PC-9 (cell line): Measurements from ENCODE around the gene CCR6. TPM values are rescaled to one million over a fixed set of nuclear protein-coding genes. Genes with fewer than 3 reads are reported as not detected.

Experiments
- BruUV-seq: library from RNA; stranded (reverse); fragments of 400-500 nt; replicated peaks from 2 replicates; lab custom pipeline; 2021; lab: Mats Ljungman, UMichigan
- CTCF ChIA-PET: fragments of 300-600 bp; sonication (Branson Sonifier 250); formaldehyde crosslinking; loops from one replicate; lab custom pipeline; 2022; ENCODE audit warnings: antibody characterized with exemption; lab: Charles Lee
- POLR2A ChIA-PET: fragments of 300-600 bp; sonication (Branson Sonifier 250); formaldehyde crosslinking; loops from one replicate; lab custom pipeline; 2022; ENCODE audit warnings: antibody characterized with exemption; ENCODE audit not compliant: unreplicated experiment; lab: Charles Lee
- DNase-seq, 2 experiments: peaks; one replicate each; pipeline versions ENCODE4 v3.0.0 to v3.0.0-alpha.2; 2015 to 2022; ENCODE audit warnings: mixed read lengths in 1 of 2
- H2AFZ ChIP-seq: fragments of 200-600 bp; sonication (generic); 2 replicates; pipeline ENCODE4 v1.8.1; 2017; ENCODE audit warnings: antibody characterized with exemption
- H3F3A ChIP-seq: fragments of 200-600 bp; sonication (generic); 2 replicates; pipeline ENCODE4 v1.8.1; 2017; ENCODE audit warnings: antibody characterized with exemption, mild to moderate bottlenecking, low read depth; ENCODE audit not compliant: insufficient read depth
- H3K27ac ChIP-seq: fragments of 200-600 bp; sonication (generic); 2 replicates; pipeline ENCODE4 v1.6.1; 2016; ENCODE audit warnings: mixed run types
- H3K27me3 ChIP-seq: fragments of 200-600 bp; sonication (generic); 2 replicates; pipeline ENCODE4 v1.6.1; 2016; ENCODE audit warnings: low read depth, mixed run types; ENCODE audit not compliant: insufficient read depth
- H3K36me3 ChIP-seq: fragments of 200-600 bp; sonication (generic); 2 replicates; pipeline ENCODE4 v1.6.1; 2016; ENCODE audit warnings: low read depth, mixed run types
- H3K4me1 ChIP-seq: fragments of 200-600 bp; sonication (generic); replicated peaks from 2 replicates; pipeline ENCODE4 v1.6.1; 2016; ENCODE audit warnings: mixed run types; ENCODE audit not compliant: insufficient read depth
- H3K4me2 ChIP-seq: fragments of 200-600 bp; sonication (generic); 2 replicates; pipeline ENCODE4 v1.6.1; 2017; ENCODE audit warnings: mixed run types
- H3K4me3 ChIP-seq: fragments of 200-600 bp; sonication (generic); 2 replicates; pipeline ENCODE4 v1.6.1; 2016; ENCODE audit warnings: mixed run types
- H3K79me2 ChIP-seq: fragments of 200-600 bp; sonication (generic); 2 replicates; pipeline ENCODE4 v1.6.1; 2017; ENCODE audit warnings: low read depth, mixed run types
- H3K9me2 ChIP-seq: fragments of 200-600 bp; sonication (generic); 2 replicates; pipeline ENCODE4 v1.8.1; 2017; ENCODE audit warnings: mild to moderate bottlenecking; ENCODE audit not compliant: insufficient read depth
- H3K9me3 ChIP-seq: fragments of 200-600 bp; sonication (generic); 2 replicates; pipeline ENCODE4 v1.8.1; 2016; ENCODE audit warnings: low read depth; ENCODE audit not compliant: insufficient read depth
- H4K20me1 ChIP-seq: fragments of 200-600 bp; sonication (generic); 2 replicates; pipeline ENCODE4 v1.8.1; 2017; ENCODE audit not compliant: insufficient read depth
- EZH2 ChIP-seq: fragments of 200-600 bp; sonication (generic); IDR thresholded peaks from 2 replicates; pipeline ENCODE4 v1.8.0; 2017; ENCODE audit warnings: antibody characterized with exemption, low read depth
- intact Hi-C: fragments of 100-400 bp; cut with micrococcal nuclease; formaldehyde crosslinking; loops from one replicate; pipeline ENCODE4 v1.10.0; 2022; ENCODE audit not compliant: unreplicated experiment
- total RNA-seq: library from RNA; stranded (reverse); gene quantifications from 2 replicates; pipeline ENCODE4 v1.2.3, GENCODE V29; 2021
- TF ChIP-seq, protein P1 (sequence below): fragments of 200-600 bp; sonication (generic); conservative IDR thresholded peaks from 2 replicates; pipeline ENCODE4 v1.6.1; 2017; ENCODE audit warnings: mixed run types, antibody characterized with exemption, mild to moderate bottlenecking, moderate library complexity

The CCR6 gene
- total RNA-seq, 1 experiment from 2014 or later = not detected

GRCh38 chr6:167089243-167090142, 33.4 kb upstream of the CCR6 start:
- no peak overlapping the region for H3K27ac ChIP-seq
- ChIA-PET POLR2A (no interaction called here), CTCF (no interaction called here)
- no peaks in the 10 kb centered on the region for H3K36me3 ChIP-seq
- H3K27me3 ChIP-seq = peaks cover 45% of the 10 kb centered on the region
- H3K4me2 ChIP-seq = no peak overlapping the region
- TF ChIP-seq EZH2 = no peak
- TF ChIP-seq, protein P1, sequence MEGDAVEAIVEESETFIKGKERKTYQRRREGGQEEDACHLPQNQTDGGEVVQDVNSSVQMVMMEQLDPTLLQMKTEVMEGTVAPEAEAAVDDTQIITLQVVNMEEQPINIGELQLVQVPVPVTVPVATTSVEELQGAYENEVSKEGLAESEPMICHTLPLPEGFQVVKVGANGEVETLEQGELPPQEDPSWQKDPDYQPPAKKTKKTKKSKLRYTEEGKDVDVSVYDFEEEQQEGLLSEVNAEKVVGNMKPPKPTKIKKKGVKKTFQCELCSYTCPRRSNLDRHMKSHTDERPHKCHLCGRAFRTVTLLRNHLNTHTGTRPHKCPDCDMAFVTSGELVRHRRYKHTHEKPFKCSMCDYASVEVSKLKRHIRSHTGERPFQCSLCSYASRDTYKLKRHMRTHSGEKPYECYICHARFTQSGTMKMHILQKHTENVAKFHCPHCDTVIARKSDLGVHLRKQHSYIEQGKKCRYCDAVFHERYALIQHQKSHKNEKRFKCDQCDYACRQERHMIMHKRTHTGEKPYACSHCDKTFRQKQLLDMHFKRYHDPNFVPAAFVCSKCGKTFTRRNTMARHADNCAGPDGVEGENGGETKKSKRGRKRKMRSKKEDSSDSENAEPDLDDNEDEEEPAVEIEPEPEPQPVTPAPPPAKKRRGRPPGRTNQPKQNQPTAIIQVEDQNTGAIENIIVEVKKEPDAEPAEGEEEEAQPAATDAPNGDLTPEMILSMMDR = no peak
- H3K4me1 ChIP-seq = no peaks in the 10 kb centered on the region
- no peak overlapping the region for H2AFZ ChIP-seq
- no peak overlapping the region for H3K4me3 ChIP-seq
- intact Hi-C loops = no loop called here
- no peaks in the 10 kb centered on the region for H3K9me2 ChIP-seq
- DNase-seq = peak in 1 of 2 experiments; percentile 35
- H4K20me1 ChIP-seq = no peaks in the 10 kb centered on the region
- no TSS peak for BruUV-seq
- H3K79me2 ChIP-seq = no peaks in the 10 kb centered on the region
- no peaks in the 10 kb centered on the region for H3K9me3 ChIP-seq
- H3F3A ChIP-seq = no peaks in the 10 kb centered on the region

- intact Hi-C loops = no loop called here
- CTCF ChIA-PET = no interaction called here
- DNase-seq = no peak
- no peaks in the 10 kb centered on the region for H3F3A ChIP-seq
- POLR2A ChIA-PET = no interaction called here
- no peaks in the 10 kb centered on the region for H3K9me3 ChIP-seq
- H3K36me3 ChIP-seq = no peaks in the 10 kb centered on the region
- H3K4me1 ChIP-seq = no peaks in the 10 kb centered on the region
- H3K4me2 ChIP-seq = no peak overlapping the region
- H4K20me1 ChIP-seq = no peaks in the 10 kb centered on the region
- H3K27ac ChIP-seq = no peak overlapping the region
- peaks cover 52% of the 10 kb centered on the region for H3K27me3 ChIP-seq
- H2AFZ ChIP-seq = no peak overlapping the region
- H3K9me2 ChIP-seq = no peaks in the 10 kb centered on the region
- no peak overlapping the region for H3K4me3 ChIP-seq
- no peak for TF ChIP-seq EZH2
- TF ChIP-seq, protein P1 = no peak
- H3K79me2 ChIP-seq = no peaks in the 10 kb centered on the region
- no TSS peak for BruUV-seq
These were observed 32.7 kb upstream of the CCR6 start for GRCh38 chr6:167090171-167090570.

- H4K20me1 ChIP-seq = no peaks in the 10 kb centered on the region
- DNase-seq = no peak
- H3K79me2 ChIP-seq = no peaks in the 10 kb centered on the region
- no peaks in the 10 kb centered on the region for H3K36me3 ChIP-seq
- H3K4me1 ChIP-seq = no peaks in the 10 kb centered on the region
- TF ChIP-seq, protein P1 = no peak
- no peak for TF ChIP-seq EZH2
- no peak overlapping the region for H2AFZ ChIP-seq
- no peaks in the 10 kb centered on the region for H3F3A ChIP-seq
- H3K27ac ChIP-seq = no peak overlapping the region
- intact Hi-C loops = no loop called here
- ChIA-PET CTCF (no interaction called here), POLR2A (no interaction called here)
- no peak overlapping the region for H3K4me3 ChIP-seq
- H3K9me3 ChIP-seq = no peaks in the 10 kb centered on the region
- no TSS peak for BruUV-seq
- H3K27me3 ChIP-seq = peaks cover 63% of the 10 kb centered on the region
- H3K9me2 ChIP-seq = no peaks in the 10 kb centered on the region
- no peak overlapping the region for H3K4me2 ChIP-seq
These were observed 31.7 kb upstream of the CCR6 start for GRCh38 chr6:167091026-167091804.
